HepG2 (cell line): ENCODE measurements around the gene CDH22.

Experiments used
- ARNTL ChIP-seq: sonication (generic); formaldehyde crosslinking; IDR thresholded peaks from 2 replicates; pipeline ENCODE4 v1.4.0; 2020; ENCODE audit warnings: mild to moderate bottlenecking, missing genetic modification reagents
- FOSL2 ChIP-seq: sonication (generic); formaldehyde crosslinking; IDR thresholded peaks from 2 replicates; pipeline ENCODE4 v1.4.0; 2020; ENCODE audit warnings: missing genetic modification reagents
- MAFK ChIP-seq, 2 experiments: IDR thresholded peaks in 1 of 2; conservative IDR thresholded peaks in 1 of 2; 2 replicates each; pipeline ENCODE4 v1.6.1; 2011; ENCODE audit warnings: improper control_type of control experiment in 2 of 2, low read length in 2 of 2
- MAX ChIP-seq: IDR thresholded peaks from 2 replicates; pipeline ENCODE4 v1.6.1; 2012; ENCODE audit warnings: inconsistent platforms
- TGIF2 ChIP-seq: IDR thresholded peaks from 2 replicates; pipeline ENCODE4 v1.6.1; 2016; ENCODE audit warnings: control low read depth, missing compliant biosample characterization
- USF2 ChIP-seq, 2 experiments: sonication (generic) in 1 of 2; formaldehyde crosslinking in 1 of 2; IDR thresholded peaks; 2 replicates each; pipeline versions ENCODE4 v1.5.1 to v1.6.1; 2011 to 2020; ENCODE audit warnings: borderline replicate concordance in 1 of 2, low read depth in 1 of 2, low read length in 1 of 2, mild to moderate bottlenecking in 1 of 2, missing genetic modification reagents in 1 of 2, moderate library complexity in 1 of 2
- ZBTB33 ChIP-seq: sonication (generic); formaldehyde crosslinking; IDR thresholded peaks from 2 replicates; pipeline ENCODE4 v1.4.0; 2020; ENCODE audit warnings: missing genetic modification reagents
- ZNF547 ChIP-seq: sonication (generic); formaldehyde crosslinking; IDR thresholded peaks from 2 replicates; pipeline ENCODE4 v1.5.1; 2020; ENCODE audit warnings: mild to moderate bottlenecking, missing genetic modification reagents
- TF ChIP-seq, protein P1 (sequence below): sonication (generic); formaldehyde crosslinking; IDR thresholded peaks from 2 replicates; pipeline ENCODE4 v1.4.0; 2020; ENCODE audit warnings: missing genetic modification reagents, mild to moderate bottlenecking, borderline replicate concordance

GRCh38 chr20:46341074-46342009 lies 33.0 kb upstream of the CDH22 start:
- no peak for TF ChIP-seq FOSL2 (CRISPR knock-in tag)
- TF ChIP-seq ZNF547 (CRISPR knock-in tag) = no peak
- no peak for TF ChIP-seq MAFK (conservative IDR thresholded peaks at IDR 0.05 in 1 of 2, IDR thresholded peaks at IDR 0.05 in 1 of 2; ENCODE audit: low read length in 2 of 2)
- TF ChIP-seq ZBTB33 (CRISPR knock-in tag) = no peak
- no peak for TF ChIP-seq USF2 (IDR thresholded peaks at IDR 0.05; ENCODE audit: low read depth, low read length)
- no peak for TF ChIP-seq USF2 (CRISPR knock-in tag; IDR thresholded peaks at IDR 0.05; ENCODE audit: borderline replicate concordance)
- TF ChIP-seq ARNTL = no peak
- TF ChIP-seq MAX = no peak
- no peak for TF ChIP-seq TGIF2 (CRISPR knock-in tag)
- TF ChIP-seq, protein P1, sequence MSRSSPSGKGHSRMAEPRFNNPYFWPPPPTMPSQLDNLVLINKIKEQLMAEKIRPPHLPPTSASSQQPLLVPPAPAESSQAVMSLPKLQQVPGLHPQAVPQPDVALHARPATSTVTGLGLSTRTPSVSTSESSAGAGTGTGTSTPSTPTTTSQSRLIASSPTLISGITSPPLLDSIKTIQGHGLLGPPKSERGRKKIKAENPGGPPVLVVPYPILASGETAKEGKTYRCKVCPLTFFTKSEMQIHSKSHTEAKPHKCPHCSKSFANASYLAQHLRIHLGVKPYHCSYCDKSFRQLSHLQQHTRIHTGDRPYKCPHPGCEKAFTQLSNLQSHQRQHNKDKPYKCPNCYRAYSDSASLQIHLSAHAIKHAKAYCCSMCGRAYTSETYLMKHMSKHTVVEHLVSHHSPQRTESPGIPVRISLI = no peak
